HepG2 (cell line): ENCODE data around the gene SNX6. TPM values are rescaled to one million over a fixed set of nuclear protein-coding genes. Genes with fewer than 3 reads are reported as not detected.
A peak's percentile ranks its signal among the peaks of the same experiment; 100 is the strongest.

Experiments
- ATAC-seq: fragments of 200-7000 bp; cut with Tn5 transposase; 3 replicates; pipeline ENCODE4 v1.9.1; 2020; ENCODE audit warnings: mild to moderate bottlenecking, moderate library complexity
- BruUV-seq: library from RNA; stranded (reverse); fragments of 400-500 nt; replicated peaks from 2 replicates; lab custom pipeline; 2021; lab: Mats Ljungman, UMichigan
- CTCF ChIA-PET: fragments of 300-600 bp; formaldehyde crosslinking; extraction: SDS; loops from one replicate; lab custom pipeline; 2021; ENCODE audit warnings: low total read pairs, inconsistent platforms, low intra/inter-chr PET ratio; lab: Yijun Ruan, JAX
- POLR2A ChIA-PET: fragments of 350-600 bp; sonication (Branson Sonifier 250); formaldehyde crosslinking; loops from one replicate; lab custom pipeline; 2020; ENCODE audit warnings: antibody characterized with exemption, inconsistent platforms; lab: Yijun Ruan, JAX
- DNase-seq: peaks from one replicate; pipeline ENCODE4 v3.0.0-alpha.2; 2015; ENCODE audit warnings: low spot score
- FAIRE-seq: peaks from 3 replicates; lab custom pipeline; 2011; peaks lifted over from hg19 to GRCh38; lab: Jason Lieb, UNC
- H2AFZ ChIP-seq: one replicate; pipeline ENCODE4 v1.6.1; 2011; ENCODE audit warnings: low read length, inconsistent platforms
- H3K27ac ChIP-seq: fragments of 300-600 bp; 3 replicates; pipeline ENCODE4 v1.8.0; 2011; ENCODE audit warnings: mixed run types, mild to moderate bottlenecking, mixed read lengths, low read length, inconsistent platforms; ENCODE audit not compliant: insufficient read depth; ENCODE audit errors: extremely low read length
- H3K27me3 ChIP-seq, 2 experiments: fragments of 200-600 bp in 1 of 2; 2 replicates in 1 of 2; 3 replicates in 1 of 2; pipeline versions ENCODE4 v1.6.0 to v1.8.0; 2011; ENCODE audit warnings: low read length in 2 of 2, mild to moderate bottlenecking in 2 of 2, moderate library complexity in 2 of 2, inconsistent platforms in 1 of 2; ENCODE audit not compliant: insufficient read depth in 2 of 2, control insufficient read depth in 1 of 2
- H3K36me3 ChIP-seq, 2 experiments: fragments of 200-600 bp in 1 of 2; replicated peaks in 1 of 2; 2 replicates in 1 of 2; 3 replicates in 1 of 2; pipeline versions ENCODE4 v1.5.1 to v1.8.0; 2011; ENCODE audit warnings: low read length in 2 of 2, inconsistent platforms in 1 of 2; ENCODE audit not compliant: insufficient read depth in 2 of 2, control insufficient read depth in 1 of 2
- H3K4me1 ChIP-seq: 2 replicates; pipeline ENCODE4 v1.5.1; 2012; ENCODE audit warnings: low read length, inconsistent platforms; ENCODE audit not compliant: insufficient read depth
- H3K4me2 ChIP-seq: 2 replicates; pipeline ENCODE4 v1.6.0; 2011; ENCODE audit warnings: low read depth, low read length, inconsistent platforms
- H3K4me3 ChIP-seq, 3 experiments: fragments of 200-600 bp in 1 of 3; sonication (generic), shearing (Covaris generic) in 1 of 3; replicated peaks in 1 of 3; 2 replicates each; pipeline ENCODE4 v1.5.1; 2011 to 2016; ENCODE audit warnings: low read length in 3 of 3, inconsistent platforms in 2 of 3, low read depth in 2 of 3, mild to moderate bottlenecking in 2 of 3, control low read depth in 1 of 3, mixed read lengths in 1 of 3; ENCODE audit not compliant: insufficient read depth in 1 of 3
- H3K79me2 ChIP-seq: one replicate; pipeline ENCODE4 v1.6.1; 2011; ENCODE audit warnings: low read length, inconsistent platforms; ENCODE audit not compliant: insufficient read depth
- H3K9ac ChIP-seq: 2 replicates; pipeline ENCODE4 v1.6.0; 2011; ENCODE audit warnings: mild to moderate bottlenecking, low read depth, low read length, inconsistent platforms; ENCODE audit not compliant: insufficient read depth
- H3K9me3 ChIP-seq: 2 replicates; pipeline ENCODE4 v1.5.1; 2012; ENCODE audit warnings: mild to moderate bottlenecking, low read length
- H4K20me1 ChIP-seq: 2 replicates; pipeline ENCODE4 v1.6.0; 2011; ENCODE audit warnings: inconsistent platforms, mild to moderate bottlenecking, low read length, moderate library complexity; ENCODE audit not compliant: insufficient read depth
- ARHGAP35 ChIP-seq: sonication (generic); formaldehyde crosslinking; IDR thresholded peaks from 2 replicates; pipeline ENCODE4 v1.9.0; 2022; ENCODE audit warnings: mild to moderate bottlenecking, inconsistent platforms, moderate library complexity, missing genetic modification reagents, borderline replicate concordance
- CENPT ChIP-seq: sonication (generic); formaldehyde crosslinking; IDR thresholded peaks from 2 replicates; pipeline ENCODE4 v1.8.0; 2022; ENCODE audit warnings: low read depth, mild to moderate bottlenecking, moderate library complexity, missing genetic modification reagents
- CENPX ChIP-seq: sonication (generic); formaldehyde crosslinking; IDR thresholded peaks from 2 replicates; pipeline ENCODE4 v1.9.0; 2021; ENCODE audit warnings: mild to moderate bottlenecking, missing genetic modification reagents, moderate library complexity
- CHD4 ChIP-seq: fragments of 200-600 bp; sonication (generic); IDR thresholded peaks from 2 replicates; pipeline ENCODE4 v1.7.0; 2017; ENCODE audit warnings: mild to moderate bottlenecking, low read length, borderline replicate concordance
- FOXK1 ChIP-seq: sonication (generic); formaldehyde crosslinking; IDR thresholded peaks from 2 replicates; pipeline ENCODE4 v1.4.0; 2020; ENCODE audit warnings: low read depth, missing genetic modification reagents, borderline replicate concordance
- MEIS2 ChIP-seq: sonication (generic); formaldehyde crosslinking; IDR thresholded peaks from 2 replicates; pipeline ENCODE4 v1.9.0; 2021; ENCODE audit warnings: mild to moderate bottlenecking, missing genetic modification reagents
- NFRKB ChIP-seq: fragments of 450-650 bp; IDR thresholded peaks from 2 replicates; pipeline ENCODE4 v1.6.1; 2017
- PBX3 ChIP-seq: sonication (generic); formaldehyde crosslinking; IDR thresholded peaks from 2 replicates; pipeline ENCODE4 v1.8.1; 2023; ENCODE audit warnings: missing genetic modification reagents, inconsistent platforms, borderline replicate concordance
- RBM22 ChIP-seq: fragments of 200-400 bp; formaldehyde crosslinking; optimal IDR thresholded peaks from 2 replicates; pipeline ENCODE3; 2017; ENCODE audit warnings: mild to moderate bottlenecking, low read length, moderate library complexity
- SETDB1 ChIP-seq: sonication (generic); formaldehyde crosslinking; IDR thresholded peaks from 2 replicates; pipeline ENCODE4 v1.5.1; 2020; ENCODE audit warnings: missing genetic modification reagents, mild to moderate bottlenecking, borderline replicate concordance
- SMC3 ChIP-seq: IDR thresholded peaks from 2 replicates; pipeline ENCODE4 v1.6.1; 2011; ENCODE audit warnings: low read length, improper control_type of control experiment
- STAT5B ChIP-seq: sonication (generic); formaldehyde crosslinking; IDR thresholded peaks from 2 replicates; pipeline ENCODE4 v1.4.0; 2020; ENCODE audit warnings: missing genetic modification reagents
- TBP ChIP-seq: sonication (generic); formaldehyde crosslinking; IDR thresholded peaks from 2 replicates; pipeline ENCODE4 v1.5.0; 2020; ENCODE audit warnings: missing genetic modification reagents
- ZFP1 ChIP-seq: IDR thresholded peaks from 2 replicates; pipeline ENCODE4 v1.6.1; 2016
- ZNF292 ChIP-seq: sonication (generic); formaldehyde crosslinking; IDR thresholded peaks from 2 replicates; pipeline ENCODE4 v1.8.1; 2022; ENCODE audit warnings: mild to moderate bottlenecking, low read depth, missing genetic modification reagents, borderline replicate concordance
- ZNF740 ChIP-seq: sonication (generic); formaldehyde crosslinking; IDR thresholded peaks from 2 replicates; pipeline ENCODE4 v1.4.0; 2020; ENCODE audit warnings: missing genetic modification reagents
- ZNF891 ChIP-seq: sonication (generic); formaldehyde crosslinking; IDR thresholded peaks from 2 replicates; pipeline ENCODE4 v1.5.0; 2020; ENCODE audit warnings: mild to moderate bottlenecking, missing genetic modification reagents
- ZSCAN29 ChIP-seq: sonication (generic); formaldehyde crosslinking; conservative IDR thresholded peaks from 2 replicates; pipeline ENCODE4 v1.4.0; 2020; ENCODE audit warnings: mild to moderate bottlenecking, missing genetic modification reagents
- WGBS: methylation state at CpG from one replicate; pipeline ENCODE4 v1.1.6; 2017; ENCODE audit warnings: low lambda C conversion rate; 5-methylcytosine and 5-hydroxymethylcytosine counted together
- in situ Hi-C: cut with HindIII; loops from 2 replicates; pipeline ENCODE4 v1.10.0; 2017; ENCODE audit warnings: low pct_unique_long_range_greater_than_20kb; ENCODE audit not compliant: extremely low pct_ligation_motif_present
- intact Hi-C: fragments of 100-400 bp; cut with micrococcal nuclease; formaldehyde crosslinking; loops from one replicate; pipeline ENCODE4 v1.10.0; 2022; ENCODE audit not compliant: unreplicated experiment
- polyA plus RNA-seq, 8 experiments: library from polyadenylated mRNA; depleted of rRNA in 3 of 8; stranded (reverse) in 7 of 8; unstranded in 1 of 8; fragments of >200 nt; fragmentation: Illumina TruSeq in 4 of 8; extraction: Trizol in 4 of 8; gene quantifications; 2 replicates each; pipeline versions ENCODE4 v1.2.1 to v1.2.3, GENCODE V29; 2011 to 2016; ENCODE audit warnings: low read depth in 4 of 8, missing spikeins in 1 of 8, mixed read lengths in 1 of 8; ENCODE audit not compliant: insufficient read depth in 1 of 8
- total RNA-seq, 5 experiments: library from RNA; depleted of rRNA; stranded (reverse); fragments of >200 nt; fragmentation: Illumina TruSeq; extraction: Trizol; gene quantifications; 2 replicates each; pipeline ENCODE4 v1.2.3, GENCODE V29; 2016; ENCODE audit warnings: low read depth in 1 of 5
- TF ChIP-seq, protein P1 (sequence below): sonication (generic); formaldehyde crosslinking; IDR thresholded peaks from 2 replicates; pipeline ENCODE4 v1.5.0; 2020; ENCODE audit warnings: missing genetic modification reagents, mild to moderate bottlenecking, borderline replicate concordance
- TF ChIP-seq, protein P2 (sequence below): sonication (generic); formaldehyde crosslinking; conservative IDR thresholded peaks from 2 replicates; pipeline ENCODE4 v1.4.0; 2020; ENCODE audit warnings: missing genetic modification reagents

The SNX6 gene
- total and polyA plus RNA-seq, 2 of the 13 experiments (the other 11 are each of a cell fraction or from before 2014, with no cell fraction given): 92.3 to 169 TPM

DNA sequence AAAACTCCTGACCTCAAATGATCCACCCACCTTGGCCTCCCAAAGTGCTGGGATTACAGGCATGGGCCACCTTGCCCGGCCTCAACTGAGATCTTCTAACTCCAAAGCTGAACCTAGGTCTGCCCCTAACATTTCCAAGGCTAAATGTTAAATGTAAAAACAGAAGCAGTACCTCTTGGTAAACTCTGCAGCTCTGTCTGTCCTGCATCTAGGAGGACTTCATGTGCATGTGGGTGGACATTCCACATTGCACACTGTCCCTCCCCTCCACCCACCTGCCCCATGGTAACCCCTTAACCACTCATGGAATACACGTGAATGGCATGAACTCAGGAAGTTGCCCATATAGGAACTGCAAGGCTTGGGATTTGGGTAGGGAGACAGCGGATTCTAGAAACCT is 33.1 kb downstream of the SNX6 start (continued):
- TF ChIP-seq, protein P1, sequence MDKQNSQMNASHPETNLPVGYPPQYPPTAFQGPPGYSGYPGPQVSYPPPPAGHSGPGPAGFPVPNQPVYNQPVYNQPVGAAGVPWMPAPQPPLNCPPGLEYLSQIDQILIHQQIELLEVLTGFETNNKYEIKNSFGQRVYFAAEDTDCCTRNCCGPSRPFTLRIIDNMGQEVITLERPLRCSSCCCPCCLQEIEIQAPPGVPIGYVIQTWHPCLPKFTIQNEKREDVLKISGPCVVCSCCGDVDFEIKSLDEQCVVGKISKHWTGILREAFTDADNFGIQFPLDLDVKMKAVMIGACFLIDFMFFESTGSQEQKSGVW (CRISPR knock-in tag): no peak
- TF ChIP-seq NFRKB (no peak), MEIS2 (CRISPR knock-in tag) (0 out of 2 replicates have a peak, but pooled peaks have one; percentile 26), ZFP1 (no peak), TBP (0 out of 2 replicates have a peak, but pooled peaks have one; percentile 60), ARHGAP35 (CRISPR knock-in tag) (no peak), PBX3 (0 out of 2 replicates have a peak, but pooled peaks have one; percentile 30), RBM22 (peak; percentile 55)

DNA sequence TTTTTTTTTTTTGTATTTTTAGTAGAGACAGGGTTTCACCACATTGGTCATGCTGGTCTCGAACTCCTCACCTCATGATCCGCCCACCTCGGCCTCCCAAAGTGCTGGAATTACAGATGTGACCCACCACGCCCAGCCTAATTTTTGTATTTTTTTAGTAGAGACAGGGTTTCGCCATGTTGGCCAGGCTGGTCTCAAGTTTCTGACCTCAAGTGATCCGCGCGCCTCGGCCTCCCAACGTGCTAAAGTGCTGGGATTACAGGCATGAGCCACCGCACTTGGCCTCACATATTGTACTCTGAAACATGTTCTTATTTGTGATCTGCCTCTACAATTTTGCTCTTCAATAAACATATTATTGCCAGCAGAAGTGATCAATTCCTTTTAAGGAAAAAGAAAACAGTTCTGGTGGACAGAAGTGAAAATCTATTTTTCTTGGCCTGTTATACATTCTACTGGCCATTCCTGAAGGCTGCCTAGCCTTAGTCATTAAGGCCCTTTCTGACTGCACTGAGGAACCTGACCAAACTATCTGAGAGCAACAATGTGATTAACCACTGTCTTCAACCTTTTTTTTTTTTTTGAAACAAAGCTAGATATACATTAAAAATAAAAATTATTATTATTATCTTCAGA is 36.1 kb downstream of the SNX6 start:
- no peak overlapping the region for H3K9ac ChIP-seq
- no peak overlapping the region for H2AFZ ChIP-seq
- BruUV-seq: no TSS peak
- POLR2A ChIA-PET: no interaction called here
- H3K27ac ChIP-seq: no peak overlapping the region
- H3K9me3 ChIP-seq: no peaks in the 10 kb centered on the region
- no peak for FAIRE-seq
- no peaks in the 10 kb centered on the region for H3K27me3 ChIP-seq
- WGBS: 97% methylated on average over 11 of the region's 11 CpGs
- peaks cover 65 to 94% of the 10 kb centered on the region in 2 experiments for H3K36me3 ChIP-seq
- CTCF ChIA-PET: no interaction called here
- H3K4me2 ChIP-seq: no peak overlapping the region
- intact Hi-C loops (no loop called here), in situ Hi-C loops (no loop called here)
- H3K79me2 ChIP-seq: no peaks in the 10 kb centered on the region
- no peak overlapping the region for H3K4me3 ChIP-seq
- H3K4me1 ChIP-seq: no peaks in the 10 kb centered on the region
- H4K20me1 ChIP-seq: no peaks in the 10 kb centered on the region
- DNase-seq: no peak
- ATAC-seq: no peak
- no peak for TF ChIP-seq FOXK1 (CRISPR knock-in tag)
- TF ChIP-seq SETDB1 (CRISPR knock-in tag): no peak
- no peak for TF ChIP-seq CENPT (CRISPR knock-in tag)
- no peak for TF ChIP-seq CHD4
- TF ChIP-seq STAT5B (CRISPR knock-in tag): no peak
- TF ChIP-seq CENPX (CRISPR knock-in tag): no peak
- TF ChIP-seq ZSCAN29 (CRISPR knock-in tag): no peak
- TF ChIP-seq, protein P2, sequence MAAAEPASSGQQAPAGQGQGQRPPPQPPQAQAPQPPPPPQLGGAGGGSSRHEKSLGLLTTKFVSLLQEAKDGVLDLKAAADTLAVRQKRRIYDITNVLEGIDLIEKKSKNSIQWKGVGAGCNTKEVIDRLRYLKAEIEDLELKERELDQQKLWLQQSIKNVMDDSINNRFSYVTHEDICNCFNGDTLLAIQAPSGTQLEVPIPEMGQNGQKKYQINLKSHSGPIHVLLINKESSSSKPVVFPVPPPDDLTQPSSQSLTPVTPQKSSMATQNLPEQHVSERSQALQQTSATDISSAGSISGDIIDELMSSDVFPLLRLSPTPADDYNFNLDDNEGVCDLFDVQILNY (CRISPR knock-in tag): no peak
- no peak for TF ChIP-seq ZNF292 (CRISPR knock-in tag)
- no peak for TF ChIP-seq ZNF740 (CRISPR knock-in tag)
- TF ChIP-seq ZNF891 (CRISPR knock-in tag): no peak
- TF ChIP-seq SMC3: no peak
- no peak for TF ChIP-seq RBM22
